NCI-H446 treated with DMSO at 0.1 percent for 48 hours (cell line): ENCODE data around the gene RAB3IP.
A peak's percentile ranks its signal among the peaks of the same experiment; 100 is the strongest.

Experiments used
- DNase-seq: peaks from one replicate; lab custom pipeline; 2025; lab: John Stamatoyannopoulos, UW

RAB3IP gene, protein sequence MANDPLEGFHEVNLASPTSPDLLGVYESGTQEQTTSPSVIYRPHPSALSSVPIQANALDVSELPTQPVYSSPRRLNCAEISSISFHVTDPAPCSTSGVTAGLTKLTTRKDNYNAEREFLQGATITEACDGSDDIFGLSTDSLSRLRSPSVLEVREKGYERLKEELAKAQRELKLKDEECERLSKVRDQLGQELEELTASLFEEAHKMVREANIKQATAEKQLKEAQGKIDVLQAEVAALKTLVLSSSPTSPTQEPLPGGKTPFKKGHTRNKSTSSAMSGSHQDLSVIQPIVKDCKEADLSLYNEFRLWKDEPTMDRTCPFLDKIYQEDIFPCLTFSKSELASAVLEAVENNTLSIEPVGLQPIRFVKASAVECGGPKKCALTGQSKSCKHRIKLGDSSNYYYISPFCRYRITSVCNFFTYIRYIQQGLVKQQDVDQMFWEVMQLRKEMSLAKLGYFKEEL

DNA sequence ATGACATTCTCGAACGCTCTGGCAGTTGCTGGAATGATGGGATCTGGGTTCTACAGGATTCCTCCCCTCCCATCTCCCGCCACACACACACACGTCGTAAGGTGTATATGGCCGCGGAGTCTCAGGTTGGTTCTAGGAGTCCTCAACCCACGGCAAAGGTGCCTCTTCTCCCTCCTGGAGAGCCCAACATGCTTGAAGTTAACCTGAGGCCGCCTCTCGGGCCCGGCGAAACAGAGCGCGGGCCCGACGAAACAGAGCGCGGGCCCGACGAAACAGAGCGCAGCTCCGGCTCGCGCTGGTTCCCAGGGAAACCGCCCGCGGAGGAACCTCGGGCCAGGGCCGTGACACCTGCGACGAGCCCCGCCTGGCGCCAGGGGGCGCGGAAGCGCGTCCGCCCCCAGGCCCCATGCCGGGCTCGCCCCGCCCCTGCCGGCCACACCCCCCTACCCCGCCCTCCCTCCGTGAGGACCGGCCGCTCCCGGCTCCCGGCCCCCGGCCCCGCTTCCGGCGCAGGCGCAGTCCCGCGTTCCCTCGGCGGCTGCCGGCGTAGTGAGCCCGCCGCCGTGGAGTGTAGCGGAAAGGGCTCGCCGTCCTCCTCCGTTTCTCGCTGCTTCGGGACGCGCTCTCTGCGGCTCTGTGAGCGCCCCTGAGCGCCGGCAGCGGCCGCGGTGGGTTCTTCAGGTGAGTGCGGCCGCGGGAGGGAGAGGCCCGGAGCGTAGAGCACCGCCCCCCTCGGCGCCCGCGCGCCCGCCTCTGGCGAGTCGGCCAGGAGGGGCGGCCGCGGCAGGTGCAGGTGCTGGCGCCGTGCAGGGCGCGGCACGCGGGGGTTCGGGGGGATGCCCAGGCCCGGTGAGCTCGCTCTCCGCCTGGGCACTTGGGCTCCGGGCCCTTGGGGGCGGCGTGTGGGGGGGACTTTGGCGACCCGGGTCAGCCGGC is at the start of gene RAB3IP:
TSS of gene RAB3IP (plus strand) at position 510 of the 936 bp plus-strand sequence. CDS start 16,549 bp downstream, outside the sequence.
- DNase-seq: peak; percentile 62

DNA sequence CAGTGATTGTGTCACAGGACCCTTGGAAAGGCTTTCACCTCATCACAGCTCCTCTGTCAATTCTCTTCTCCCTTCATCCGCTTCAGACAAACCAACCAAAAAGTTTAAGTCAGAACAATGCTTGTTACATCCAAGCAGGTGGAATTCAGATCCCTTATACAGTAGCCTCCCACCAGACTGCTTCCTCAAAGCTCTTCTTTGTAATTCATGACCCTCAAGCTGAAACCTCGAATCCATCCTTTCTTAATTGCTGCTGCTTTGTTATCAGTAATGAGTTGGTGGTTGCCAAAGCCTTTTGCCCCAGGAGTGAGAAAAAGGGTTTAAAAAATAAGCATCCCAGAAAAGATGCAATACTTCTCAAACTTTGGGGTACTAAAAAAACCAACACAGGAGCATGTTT is 49.0 kb upstream of the RAB3IP start:
- no peak for DNase-seq

DNA sequence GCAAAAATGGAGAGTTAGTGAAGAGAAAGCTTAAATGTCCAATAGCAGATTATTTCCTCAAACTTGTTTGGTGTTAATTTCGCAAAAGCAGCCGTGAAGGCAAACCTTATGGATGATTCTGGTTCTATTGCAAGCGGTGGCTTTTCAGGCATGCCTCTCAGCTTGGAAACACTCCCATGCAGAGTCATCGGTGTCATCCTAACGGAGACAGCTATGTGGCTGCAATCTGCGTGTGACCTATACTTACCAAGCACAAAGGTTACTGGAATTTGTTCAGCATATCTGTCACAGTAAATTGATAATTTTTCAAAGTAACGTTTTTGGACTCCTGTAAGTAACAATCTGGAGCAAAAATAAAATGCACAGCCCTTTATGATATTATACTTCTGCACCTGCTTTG is 44.5 kb upstream of the RAB3IP start:
- DNase-seq: no peak

DNA sequence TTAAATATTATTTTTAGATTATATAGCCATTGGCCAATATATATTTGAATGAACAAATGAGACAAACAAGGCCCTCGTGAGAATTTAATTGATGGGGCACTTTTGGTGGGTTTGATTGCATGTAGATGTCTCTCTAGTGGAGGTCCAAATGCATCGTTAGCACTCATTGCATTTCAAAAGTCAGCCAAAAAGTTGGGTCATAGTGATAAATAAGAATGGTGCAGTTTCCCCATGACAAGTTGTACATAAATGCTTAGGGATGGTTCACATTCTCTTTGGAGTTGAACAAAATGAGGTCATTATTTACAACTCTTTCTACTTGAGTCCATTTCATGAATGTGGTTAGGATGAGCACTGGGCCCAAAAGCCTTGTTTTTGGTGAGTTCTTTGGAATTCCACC is 40.6 kb upstream of the RAB3IP start:
- DNase-seq: peak; percentile 32

DNA sequence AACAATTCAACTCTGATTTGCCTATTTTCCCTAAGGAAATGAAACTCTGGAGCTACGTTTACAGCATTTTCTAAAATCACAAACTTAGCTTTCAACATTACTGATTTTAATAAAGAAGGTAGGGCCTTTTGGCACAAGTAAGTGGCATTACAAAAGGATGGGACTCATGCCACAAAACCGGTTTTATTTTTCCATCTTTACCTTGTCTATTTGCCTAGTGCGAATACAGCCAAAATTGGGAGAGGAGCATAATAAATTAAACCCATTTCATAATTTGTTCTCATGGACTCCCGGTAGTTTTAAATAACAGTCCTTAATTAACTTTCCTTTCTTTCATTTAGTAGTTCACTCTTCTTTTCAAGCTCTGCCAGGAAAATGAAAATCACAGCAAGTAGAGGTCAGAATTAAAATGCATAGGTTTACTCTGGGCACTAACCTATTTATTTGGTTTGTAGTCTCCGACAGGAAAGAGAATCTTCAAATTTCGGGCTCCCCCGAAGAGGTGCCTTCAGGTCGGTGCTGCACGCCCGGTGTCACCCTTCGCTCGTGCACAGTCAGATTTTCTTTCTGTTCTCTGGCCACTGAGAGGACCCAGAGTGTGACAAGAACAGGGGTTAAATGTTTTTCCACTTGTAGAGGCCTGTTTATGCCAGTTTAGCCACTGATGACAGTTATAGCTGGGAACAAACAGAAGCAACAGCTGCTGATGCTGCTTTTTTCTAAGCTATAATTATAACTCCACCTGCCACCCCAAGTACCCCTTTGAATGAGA is 39.7 kb upstream of the RAB3IP start, which contains the start of gene BEST3:
TSS of gene BEST3 (minus strand) at position 535 of the 772 bp plus-strand sequence. CDS start 1,505 bp downstream, outside the sequence.
- DNase-seq: peak; percentile 89

DNA sequence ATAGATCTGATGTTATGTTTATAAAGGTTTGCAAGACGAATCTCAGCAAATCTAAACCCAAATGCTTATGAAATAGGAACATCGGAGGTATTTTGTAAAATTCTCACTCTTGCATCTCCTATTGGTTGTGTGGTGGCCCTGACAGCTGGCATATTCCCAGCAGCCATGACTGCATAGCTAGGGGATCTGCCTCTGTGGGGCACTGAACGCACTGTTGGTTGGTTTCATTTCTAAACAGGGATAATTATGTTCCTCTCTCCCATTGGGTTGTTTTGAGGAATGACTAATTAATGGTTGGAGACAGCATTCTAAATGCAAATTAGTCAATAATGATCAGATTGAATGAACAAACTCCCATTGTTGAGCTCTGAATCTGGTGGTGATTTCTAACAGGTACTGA is 36.8 kb upstream of the RAB3IP start:
- no peak for DNase-seq

DNA sequence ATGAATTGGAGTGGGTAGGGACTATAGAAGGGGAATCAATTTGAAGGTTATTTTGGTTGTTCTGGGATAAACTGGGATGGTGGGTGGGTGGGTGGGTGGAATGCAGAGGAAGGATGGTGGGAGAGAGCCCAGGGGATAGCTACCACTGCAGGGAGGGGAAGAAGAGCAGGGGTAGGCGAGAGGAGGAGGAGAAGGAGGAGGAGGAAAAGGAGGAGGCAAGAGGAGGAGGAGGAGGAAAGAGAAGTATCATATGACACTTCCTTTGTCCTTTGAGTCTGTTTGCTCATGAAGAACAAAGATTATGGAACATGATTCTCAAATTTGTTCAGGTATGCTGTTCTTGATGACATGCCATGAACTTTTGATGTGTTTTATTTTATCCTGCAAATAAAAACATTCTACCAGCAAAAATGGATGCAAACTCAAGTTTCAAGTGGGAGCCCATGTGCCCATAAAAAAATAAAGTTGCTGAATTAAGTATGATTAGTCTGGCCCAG is 35.5 kb upstream of the RAB3IP start:
- no peak for DNase-seq

DNA sequence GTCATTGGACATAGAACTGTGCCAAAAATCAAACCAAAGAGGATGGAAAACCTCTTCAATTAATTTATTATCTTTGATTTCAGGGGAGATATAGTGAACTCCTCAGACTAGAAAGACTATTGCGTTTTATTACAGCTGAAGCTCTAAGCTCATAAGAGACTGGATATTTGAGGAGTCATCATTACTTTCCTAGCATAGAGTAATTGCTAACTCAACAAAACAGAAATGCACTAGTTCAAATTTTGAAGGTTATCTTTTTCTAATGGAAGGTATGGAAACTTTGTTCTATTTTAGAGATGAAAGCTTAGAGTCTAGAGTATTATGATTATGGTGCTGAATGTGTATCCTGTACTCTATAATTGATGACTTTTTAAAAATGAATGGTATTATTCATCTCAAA is 34.3 kb upstream of the RAB3IP start:
- no peak for DNase-seq

DNA sequence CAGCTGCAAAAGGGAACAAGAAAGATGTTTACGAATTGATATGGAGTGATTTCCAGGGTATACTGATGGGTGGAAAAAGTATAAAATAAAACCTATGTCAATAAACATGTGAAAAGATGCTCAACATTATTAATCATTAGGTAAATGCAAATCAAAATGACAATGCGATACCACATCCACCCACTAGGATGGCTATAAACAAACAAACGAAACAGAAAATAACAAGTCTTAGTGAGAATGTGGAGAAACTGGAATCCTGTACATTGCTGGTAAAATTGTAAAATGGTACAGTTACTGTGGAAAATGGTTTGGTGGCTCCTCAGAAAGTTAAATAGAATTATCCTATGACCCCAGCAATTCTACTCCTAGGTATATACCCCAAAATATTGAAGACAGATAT is 30.0 kb upstream of the RAB3IP start:
- DNase-seq: no peak

DNA sequence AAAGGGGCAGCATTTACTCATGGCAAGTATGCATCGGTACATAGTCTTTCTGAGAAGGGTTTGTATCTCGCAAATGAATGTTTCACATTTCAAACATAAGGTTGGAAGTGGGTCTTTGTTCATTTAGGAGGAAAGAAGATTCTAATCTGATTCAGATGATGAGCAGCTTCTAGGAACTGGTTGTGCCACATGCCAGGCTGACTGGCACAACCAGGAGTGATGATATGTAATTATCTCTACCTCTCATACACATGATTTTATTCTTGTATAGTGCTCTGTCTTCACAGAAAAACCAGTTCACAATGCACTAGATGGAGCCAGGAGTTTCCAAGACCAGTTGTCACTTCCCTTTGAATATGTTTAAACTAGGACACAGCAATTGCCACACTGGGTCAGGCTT is 25.8 kb upstream of the RAB3IP start:
- no peak for DNase-seq

DNA sequence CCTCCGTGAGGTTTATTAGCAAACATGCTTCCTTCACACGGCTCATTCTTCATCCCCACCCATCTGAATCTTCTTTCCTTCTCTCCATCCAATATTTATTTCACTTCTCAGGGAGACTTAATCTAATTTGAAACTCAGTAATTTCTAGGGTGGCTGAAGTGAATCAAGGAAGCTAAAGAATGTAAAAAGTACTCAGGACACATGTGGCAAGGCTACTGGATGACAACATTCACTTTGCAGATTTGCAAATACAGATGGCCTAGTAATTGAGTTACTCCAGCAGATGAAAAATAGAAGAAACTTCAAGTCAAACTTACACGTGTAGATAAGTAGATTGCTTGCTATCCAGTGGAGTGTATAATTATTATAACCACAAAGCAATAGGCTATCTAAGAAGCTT is 24.1 kb upstream of the RAB3IP start:
- DNase-seq: no peak

DNA sequence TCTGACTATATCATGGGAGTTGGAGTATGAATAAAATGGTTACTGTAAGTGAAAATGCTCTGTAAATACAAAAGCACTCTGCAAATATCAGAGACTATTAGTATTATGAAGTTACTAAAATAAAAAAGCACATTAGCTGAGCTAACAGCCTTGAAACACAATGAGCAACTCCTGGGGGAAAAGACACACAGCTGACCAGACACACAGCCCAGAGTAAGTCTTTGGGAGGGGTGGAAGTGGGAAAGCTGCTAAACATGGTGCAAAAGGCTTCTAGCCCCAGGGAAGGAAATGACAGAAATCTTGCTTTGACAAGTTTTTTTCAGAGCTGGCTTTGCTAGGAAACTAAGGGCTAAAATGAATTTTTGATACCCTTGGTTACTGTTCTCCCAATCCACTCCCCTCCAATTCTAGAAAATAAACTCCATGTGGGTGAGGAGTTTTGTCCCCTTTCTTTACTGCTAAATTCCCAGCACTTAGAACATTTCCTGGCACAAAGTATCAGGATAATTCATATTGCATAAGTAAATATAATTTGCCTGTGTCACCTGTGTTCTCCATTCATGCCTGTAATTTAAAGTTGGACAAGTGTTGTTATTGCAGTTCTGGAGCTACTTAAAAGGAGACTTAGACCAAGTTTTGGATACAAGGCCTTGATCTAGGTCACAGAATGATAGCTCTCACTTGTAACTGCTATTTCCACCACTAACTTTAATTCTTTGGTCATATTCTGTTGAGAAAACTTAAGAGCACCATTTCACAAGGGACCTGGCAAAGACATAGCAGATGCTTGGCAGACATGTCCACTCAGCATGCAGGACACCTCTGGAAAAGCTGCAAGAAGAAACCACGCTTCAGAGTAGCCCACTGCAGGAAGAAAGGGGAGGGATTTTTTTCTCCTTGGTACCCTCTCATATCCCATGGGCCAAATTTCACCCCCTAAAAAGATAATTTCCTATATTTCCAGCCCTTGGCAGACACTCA is 19.0 kb upstream of the RAB3IP start:
- no peak for DNase-seq

DNA sequence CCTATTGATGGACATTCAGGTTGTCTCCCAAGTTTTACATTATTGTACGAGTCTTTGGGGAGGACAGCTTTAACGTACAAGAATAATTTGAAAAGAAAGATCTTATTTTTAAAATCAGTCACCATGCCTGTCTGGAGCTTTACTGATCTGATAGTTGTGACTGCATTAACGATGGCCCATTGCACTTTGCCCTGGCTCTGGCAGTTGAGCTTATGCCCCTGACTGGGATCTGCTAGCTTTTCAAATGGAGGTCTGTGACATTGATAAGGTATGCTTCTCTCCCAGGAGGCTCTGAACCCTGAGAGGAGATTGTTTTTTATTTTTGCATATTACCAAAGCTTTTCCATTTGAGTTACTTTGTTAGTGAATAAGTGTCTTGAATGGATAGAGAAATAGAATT is 17.9 kb upstream of the RAB3IP start:
- no peak for DNase-seq

DNA sequence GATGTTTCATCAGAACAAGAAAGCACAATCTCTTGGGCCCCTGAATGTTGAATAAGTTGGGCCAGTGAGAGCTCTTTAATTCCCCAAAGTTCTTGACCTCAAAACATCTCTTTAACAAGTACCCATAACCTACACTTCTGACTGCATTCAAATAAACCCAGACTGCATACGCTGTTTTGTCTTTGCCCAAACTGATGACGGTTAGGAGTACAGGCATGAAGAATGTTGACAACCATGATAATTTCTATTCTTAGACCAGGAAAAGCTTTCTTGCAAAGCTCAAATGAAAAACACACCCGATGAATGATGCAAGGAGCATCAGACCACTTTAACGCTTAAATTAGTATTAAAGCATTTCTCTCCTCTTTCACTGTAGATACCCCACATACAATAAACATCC is 11.7 kb upstream of the RAB3IP start:
- no peak for DNase-seq

DNA sequence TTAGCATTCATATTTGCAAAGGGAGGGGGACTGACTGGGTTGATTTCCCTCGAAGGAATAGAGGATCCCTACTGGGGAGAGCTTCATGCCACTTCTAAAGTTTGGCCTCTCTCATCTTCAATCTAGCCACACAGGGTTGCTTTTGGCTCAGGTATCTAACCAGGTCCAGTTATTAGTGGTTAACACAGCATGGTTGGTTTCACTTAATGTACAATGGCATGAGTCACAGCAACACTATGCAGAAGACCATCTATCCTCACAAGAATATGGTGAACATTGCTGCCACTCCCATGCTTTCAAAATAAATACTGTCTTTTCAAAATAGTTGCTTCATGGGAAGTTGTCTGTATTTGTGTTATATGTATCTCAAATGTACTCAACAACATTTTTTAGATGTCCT is 6.6 kb upstream of the RAB3IP start:
- no peak for DNase-seq

DNA sequence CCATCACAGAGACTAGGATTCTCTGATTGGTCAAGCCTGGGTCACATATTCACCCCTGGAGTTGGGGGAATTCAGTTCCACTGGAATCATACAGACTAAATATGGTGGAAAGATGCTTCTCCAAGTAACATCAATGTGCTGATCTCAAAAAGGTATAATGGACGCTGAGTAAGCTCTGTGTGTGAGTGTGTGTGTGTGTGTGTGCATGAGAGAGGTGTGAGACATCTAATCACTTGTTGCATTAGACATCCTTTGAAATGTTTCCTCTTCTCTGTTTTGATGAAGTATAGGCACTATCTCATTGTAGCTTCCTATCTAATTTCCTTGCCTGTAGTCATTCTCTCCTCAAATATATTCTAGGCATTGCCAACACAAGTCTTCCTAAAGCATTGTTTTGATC is 5.0 kb upstream of the RAB3IP start:
- no peak for DNase-seq

DNA sequence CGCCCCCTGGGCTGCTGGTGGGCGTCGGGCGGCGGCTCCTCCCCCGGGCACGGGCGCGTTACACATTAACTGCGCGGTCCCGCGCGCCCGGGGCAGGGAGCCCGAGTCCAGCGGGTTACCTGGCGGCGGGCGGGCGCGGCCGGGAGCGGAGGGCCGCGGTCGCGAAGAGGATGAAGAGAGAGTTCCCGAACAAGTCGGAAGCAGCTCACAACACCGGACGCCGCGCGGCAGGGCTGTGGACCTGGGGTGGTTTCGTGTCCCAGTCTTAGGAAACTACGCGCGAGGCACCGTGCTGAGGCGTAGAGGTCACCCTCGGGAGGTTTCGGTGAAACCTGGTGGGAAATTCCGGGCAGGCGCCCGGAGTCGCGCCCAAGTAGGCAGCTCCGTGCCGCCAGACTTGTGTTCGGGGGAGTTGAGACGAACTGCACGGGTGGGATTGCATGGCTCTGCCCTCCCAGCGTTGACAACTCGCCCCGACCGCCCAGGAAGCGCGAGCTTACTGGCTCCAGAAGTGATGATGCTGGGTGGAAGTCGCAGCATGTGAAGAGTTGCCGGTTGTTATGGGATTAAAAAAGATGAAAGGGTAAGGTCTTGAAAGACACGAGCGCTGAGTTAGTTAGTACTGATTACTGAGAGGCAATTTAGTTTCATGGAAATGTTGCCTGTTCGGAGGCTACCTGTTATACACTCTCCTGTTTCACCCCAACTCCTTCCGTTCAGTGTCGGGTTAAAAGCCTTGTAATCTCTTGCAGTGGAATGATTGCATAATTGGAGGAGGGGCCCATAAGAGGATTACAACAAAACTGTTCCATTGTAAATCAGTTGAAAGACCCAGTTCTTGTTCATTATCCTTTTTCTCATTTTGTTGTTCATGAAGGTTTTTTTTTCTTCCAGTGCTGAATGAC is 879 bp downstream of the RAB3IP start:
- DNase-seq: peak; percentile 8

DNA sequence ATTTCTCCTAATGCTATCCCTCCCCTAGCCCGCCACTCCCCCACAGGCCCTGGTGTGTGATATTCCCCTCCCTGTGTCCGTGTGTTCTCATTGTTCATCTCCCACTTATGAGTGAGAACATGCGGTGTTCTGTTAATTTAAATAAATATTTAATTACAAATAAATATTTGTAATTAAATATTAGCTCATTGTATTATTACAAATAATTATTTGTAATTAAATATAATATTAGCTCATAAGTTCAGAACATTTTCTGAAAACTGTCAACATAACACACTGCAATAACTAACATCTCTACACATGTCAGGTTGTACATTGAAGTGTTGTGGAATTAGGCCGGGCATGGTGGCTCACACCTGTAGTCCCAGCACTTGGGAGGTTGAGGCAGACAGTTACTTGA is 5.4 kb downstream of the RAB3IP start:
- DNase-seq: no peak

DNA sequence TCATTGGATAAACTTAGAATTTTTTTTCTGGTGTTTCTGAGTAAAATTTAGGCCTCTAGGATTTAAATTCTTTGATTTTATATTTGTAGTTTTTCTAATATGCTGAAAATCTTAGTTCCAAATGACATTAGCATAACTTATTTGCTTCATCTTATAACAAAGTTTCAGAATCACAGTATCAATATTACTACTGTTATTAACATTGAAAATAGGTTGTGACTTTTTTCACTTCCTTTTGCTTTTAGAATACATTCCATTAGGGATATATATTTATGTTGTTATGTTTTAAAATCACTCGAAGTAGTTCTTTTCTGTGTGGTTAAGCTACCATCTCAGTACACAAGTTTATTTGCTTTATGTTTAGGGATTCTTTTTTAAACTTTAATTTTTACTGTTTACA is 12.8 kb downstream of the RAB3IP start:
- no peak for DNase-seq

DNA sequence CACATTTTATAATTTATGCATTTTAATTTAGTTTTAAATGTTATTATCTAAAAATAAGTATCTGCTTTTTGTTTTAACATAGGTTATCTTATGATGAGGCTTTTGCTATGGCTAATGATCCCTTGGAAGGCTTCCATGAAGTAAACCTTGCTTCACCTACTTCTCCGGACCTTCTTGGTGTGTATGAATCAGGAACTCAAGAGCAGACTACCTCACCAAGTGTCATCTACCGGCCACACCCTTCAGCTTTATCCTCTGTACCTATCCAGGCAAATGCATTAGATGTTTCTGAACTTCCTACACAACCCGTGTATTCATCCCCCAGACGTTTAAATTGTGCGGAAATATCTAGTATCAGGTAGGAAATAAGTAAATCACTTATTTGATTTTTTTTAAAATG is 16.6 kb downstream of the RAB3IP start:
- no peak for DNase-seq
